H9 (cell line): Measurements from ENCODE around the gene LMBR1. TPM values are rescaled to one million over a fixed set of nuclear protein-coding genes. Genes with fewer than 3 reads are reported as not detected.

Source experiments
- DNase-seq: peaks from one replicate; pipeline ENCODE4 v3.0.0-alpha.2; 2017
- H2AFZ ChIP-seq: one replicate; pipeline ENCODE4 v1.6.1; 2013; ENCODE audit warnings: mild to moderate bottlenecking, low read length, control low read depth, moderate library complexity
- H2AK5ac ChIP-seq: 2 replicates; pipeline ENCODE4 v1.6.1; 2013; ENCODE audit warnings: low read length, control low read depth, mixed read lengths; ENCODE audit not compliant: insufficient read length
- H2BK120ac ChIP-seq: one replicate; pipeline ENCODE4 v1.6.1; 2013; ENCODE audit warnings: low read depth, mild to moderate bottlenecking, low read length, control low read depth, inconsistent platforms; ENCODE audit not compliant: poor library complexity, severe bottlenecking
- H2BK12ac ChIP-seq: 2 replicates; pipeline ENCODE4 v1.6.1; 2013; ENCODE audit warnings: low read length, control low read depth, mixed read lengths, low read depth; ENCODE audit not compliant: insufficient read length
- H2BK15ac ChIP-seq: 2 replicates; pipeline ENCODE4 v1.6.1; 2013; ENCODE audit warnings: low read depth, low read length, control low read depth
- H2BK20ac ChIP-seq: one replicate; pipeline ENCODE4 v1.6.1; 2013; ENCODE audit warnings: low read depth, mild to moderate bottlenecking, low read length, control low read depth, inconsistent platforms; ENCODE audit not compliant: poor library complexity, severe bottlenecking
- H2BK5ac ChIP-seq: 2 replicates; pipeline ENCODE4 v1.6.1; 2013; ENCODE audit warnings: low read length, control low read depth, mixed read lengths; ENCODE audit not compliant: insufficient read length
- H3K14ac ChIP-seq: 2 replicates; pipeline ENCODE4 v1.6.1; 2013; ENCODE audit warnings: low read length, control low read depth; ENCODE audit not compliant: insufficient read depth
- H3K18ac ChIP-seq: 2 replicates; pipeline ENCODE4 v1.6.1; 2013; ENCODE audit warnings: low read depth, mild to moderate bottlenecking, mixed read lengths, low read length, control low read depth; ENCODE audit not compliant: insufficient read length
- H3K23ac ChIP-seq: 2 replicates; pipeline ENCODE4 v1.6.1; 2013; ENCODE audit warnings: low read length, control low read depth, mixed read lengths, low read depth; ENCODE audit not compliant: insufficient read length
- H3K23me2 ChIP-seq: 2 replicates; pipeline ENCODE4 v1.6.1; 2013; ENCODE audit warnings: low read depth, mild to moderate bottlenecking, mixed read lengths, low read length, control low read depth; ENCODE audit not compliant: insufficient read length, poor library complexity, severe bottlenecking
- H3K27ac ChIP-seq: 2 replicates; pipeline ENCODE4 v1.5.1; 2013; ENCODE audit warnings: low read length, control low read depth, mixed read lengths, low read depth; ENCODE audit not compliant: insufficient read length
- H3K27me3 ChIP-seq: 2 replicates; pipeline ENCODE4 v1.6.1; 2013; ENCODE audit warnings: low read length, control low read depth, inconsistent platforms; ENCODE audit not compliant: insufficient read depth
- H3K4ac ChIP-seq: 2 replicates; pipeline ENCODE4 v1.6.1; 2013; ENCODE audit warnings: low read depth, mild to moderate bottlenecking, control low read depth, inconsistent platforms, low read length, moderate library complexity
- H3K4me1 ChIP-seq: 2 replicates; pipeline ENCODE4 v1.6.1; 2013; ENCODE audit warnings: low read length, control low read depth, inconsistent platforms; ENCODE audit not compliant: insufficient read depth
- H3K4me2 ChIP-seq: 2 replicates; pipeline ENCODE4 v1.6.1; 2013; ENCODE audit warnings: low read length, control low read depth, mixed read lengths; ENCODE audit not compliant: insufficient read length, insufficient read depth
- H3K56ac ChIP-seq: 2 replicates; pipeline ENCODE4 v1.6.1; 2013; ENCODE audit warnings: low read depth, mild to moderate bottlenecking, mixed read lengths, low read length, control low read depth; ENCODE audit not compliant: insufficient read length
- H3K79me1 ChIP-seq: 2 replicates; pipeline ENCODE4 v1.6.1; 2013; ENCODE audit warnings: low read depth, mild to moderate bottlenecking, moderate library complexity, low read length, control low read depth, inconsistent platforms; ENCODE audit not compliant: insufficient read depth, poor library complexity, severe bottlenecking
- H3K79me2 ChIP-seq: 2 replicates; pipeline ENCODE4 v1.6.1; 2013; ENCODE audit warnings: low read length, control low read depth, inconsistent platforms; ENCODE audit not compliant: insufficient read depth
- H3K9ac ChIP-seq: 2 replicates; pipeline ENCODE4 v1.6.1; 2013; ENCODE audit warnings: low read length, control low read depth, mixed read lengths; ENCODE audit not compliant: insufficient read length; ENCODE audit errors: extremely low read depth
- H3K9me3 ChIP-seq: one replicate; pipeline ENCODE4 v1.6.1; 2013; ENCODE audit warnings: low read depth, low read length, inconsistent platforms; ENCODE audit not compliant: control insufficient read depth
- H3T11ph ChIP-seq: one replicate; pipeline ENCODE4 v1.6.1; 2013; ENCODE audit warnings: mild to moderate bottlenecking, low read length, control low read depth, inconsistent platforms
- H4K20me1 ChIP-seq: one replicate; pipeline ENCODE4 v1.6.1; 2013; ENCODE audit not compliant: control insufficient read depth, insufficient read length, insufficient read depth
- H4K5ac ChIP-seq: 2 replicates; pipeline ENCODE4 v1.6.1; 2013; ENCODE audit warnings: low read depth, mild to moderate bottlenecking, mixed read lengths, low read length, control low read depth; ENCODE audit not compliant: insufficient read length
- H4K8ac ChIP-seq: replicated peaks from 2 replicates; pipeline ENCODE4 v1.6.1; 2013; ENCODE audit warnings: low read length, control low read depth, mixed read lengths, low read depth; ENCODE audit not compliant: insufficient read length
- H4K91ac ChIP-seq: 2 replicates; pipeline ENCODE4 v1.6.1; 2013; ENCODE audit warnings: low read depth, mild to moderate bottlenecking, moderate library complexity, mixed read lengths, low read length, control low read depth; ENCODE audit not compliant: insufficient read length
- H3K27ac Mint-ChIP-seq, 3 experiments: 2 replicates in 2 of 3; 3 replicates in 1 of 3; pipeline ENCODE4 v1.8.0; 2020 to 2021; ENCODE audit warnings: mixed read lengths in 3 of 3, mild to moderate bottlenecking in 1 of 3, moderate library complexity in 1 of 3
- H3K27me3 Mint-ChIP-seq: 2 replicates; pipeline ENCODE4 v1.8.0; 2021; ENCODE audit warnings: low read depth, mild to moderate bottlenecking, moderate library complexity, mixed read lengths
- H3K36me3 Mint-ChIP-seq, 3 experiments: 2 replicates in 2 of 3; 3 replicates in 1 of 3; pipeline ENCODE4 v1.8.0; 2020 to 2021; ENCODE audit warnings: low read depth in 3 of 3, mixed read lengths in 3 of 3; ENCODE audit not compliant: insufficient read depth in 1 of 3
- H3K4me1 Mint-ChIP-seq, 2 experiments: 2 replicates each; pipeline ENCODE4 v1.8.0; 2020; ENCODE audit warnings: mixed read lengths in 2 of 2
- H3K4me3 Mint-ChIP-seq, 2 experiments: 2 replicates in 1 of 2; 3 replicates in 1 of 2; pipeline ENCODE4 v1.8.0; 2020 to 2021; ENCODE audit warnings: mild to moderate bottlenecking in 2 of 2, mixed read lengths in 2 of 2, moderate library complexity in 1 of 2
- H3K9me3 Mint-ChIP-seq, 2 experiments: 2 replicates in 1 of 2; 3 replicates in 1 of 2; pipeline ENCODE4 v1.8.0; 2020; ENCODE audit warnings: mild to moderate bottlenecking in 2 of 2, mixed read lengths in 2 of 2, moderate library complexity in 1 of 2
- CTCF ChIP-seq: fragments of 200-600 bp; sonication (generic); conservative IDR thresholded peaks from 3 replicates; pipeline ENCODE4 v1.8.0; 2021; ENCODE audit warnings: antibody characterized with exemption, mild to moderate bottlenecking
- whole genome bisulfite sequencing: extraction: QIAGEN DNeasy Blood & Tissue Kit; methylation state at CpG from one replicate; pipeline ENCODE4 v1.1.7; 2013; ENCODE audit warnings: missing lambda C conversion rate, low lambda C conversion rate, mixed read lengths; ENCODE audit not compliant: insufficient read length; ENCODE audit errors: extremely low coverage; 5-methylcytosine and 5-hydroxymethylcytosine counted together
- total RNA-seq: library from RNA; stranded (reverse); gene quantifications from 2 replicates; pipeline ENCODE4 v1.2.1, GENCODE V29; 2021

LMBR1 gene
- total RNA-seq, 1 experiment from 2014 or later: 62.3 TPM

GRCh38 chr7:156881679-156882078 lies 11.3 kb downstream of the LMBR1 start:
- no peak overlapping the region for H3K9ac ChIP-seq
- no peaks in the 10 kb centered on the region for H3K4me1 ChIP-seq
- no peak overlapping the region for H4K5ac ChIP-seq
- no peak overlapping the region for H3K56ac ChIP-seq
- H3K23me2 ChIP-seq: no peaks in the 10 kb centered on the region
- H2BK5ac ChIP-seq: no peak overlapping the region
- H3K27me3 ChIP-seq: no peaks in the 10 kb centered on the region
- no peak overlapping the region for H2BK15ac ChIP-seq
- H4K8ac ChIP-seq: no peak overlapping the region
- no peak overlapping the region for H3K4ac ChIP-seq
- no peak for DNase-seq
- no peak overlapping the region for H3K27ac ChIP-seq
- H2BK20ac ChIP-seq: no peak overlapping the region
- no peak overlapping the region for H3T11ph ChIP-seq
- WGBS: no CpG with 5 or more reads among the region's 3 CpGs
- Mint-ChIP-seq H3K9me3 (peaks cover 37 to 45% of the 10 kb centered on the region in 2 experiments), H3K27ac (no peak overlapping the region), H3K36me3 (peaks cover 45 to 59% (median 57%) of the 10 kb centered on the region in 3 experiments), H3K27me3 (peaks cover 2% of the 10 kb centered on the region; the same call in 1 of the 2 replicates), H3K4me3 (no peak overlapping the region), H3K4me1 (peaks cover 3 to 11% of the 10 kb centered on the region in 2 experiments; a peak in 3 of 4 replicates)
- no peak overlapping the region for H2BK12ac ChIP-seq
- peaks cover 12% of the 10 kb centered on the region for H3K79me1 ChIP-seq
- TF ChIP-seq CTCF: no peak
- no peak overlapping the region for H3K23ac ChIP-seq
- no peaks in the 10 kb centered on the region for H3K9me3 ChIP-seq
- H3K18ac ChIP-seq: no peak overlapping the region
- H2BK120ac ChIP-seq: no peak overlapping the region
- peaks cover 15% of the 10 kb centered on the region; the same call in 1 of the 2 replicates for H3K79me2 ChIP-seq
- no peak overlapping the region for H3K4me2 ChIP-seq
- H4K20me1 ChIP-seq: no peaks in the 10 kb centered on the region
- H2AFZ ChIP-seq: no peak overlapping the region
- H3K14ac ChIP-seq: no peak overlapping the region
- H4K91ac ChIP-seq: no peak overlapping the region
- H2AK5ac ChIP-seq: no peak overlapping the region
